ENCODE results near the gene HBG2.

GRCh38 chr11:5228124-5228523 is 26.5 kb downstream of the HBG2 start:
- TF ChIP-seq NFIC (IDR thresholded peaks at IDR 0.05) (no peak), TAF1 (IDR thresholded peaks at IDR 0.05; ENCODE audit: low read depth) (no peak), TCF12 (IDR thresholded peaks at IDR 0.05; ENCODE audit: low read depth) (no peak), EP300 (IDR thresholded peaks at IDR 0.05; ENCODE audit: borderline replicate concordance) (no peak), CEBPB (IDR thresholded peaks at IDR 0.05) (no peak), USF1 (IDR thresholded peaks at IDR 0.05) (no peak), MAX (IDR thresholded peaks at IDR 0.05) (no peak)

Data from Ishikawa (cell line).